IMR-90 (cell line): ENCODE data around the gene RAVER1. TPM values are rescaled to one million over a fixed set of nuclear protein-coding genes. Genes with fewer than 3 reads are reported as not detected.

Experiments
- ATAC-seq: fragments of 200-7000 bp; cut with Tn5 transposase; 2 replicates; pipeline ENCODE4 v1.9.1; 2020; ENCODE audit warnings: low read depth, mild to moderate bottlenecking, moderate library complexity
- BruUV-seq: library from RNA; stranded (reverse); fragments of 400-500 nt; replicated peaks from 2 replicates; lab custom pipeline; 2021; lab: Mats Ljungman, UMichigan
- CTCF ChIA-PET: fragments of 300-600 bp; formaldehyde crosslinking; extraction: SDS; loops from one replicate; lab custom pipeline; 2021; ENCODE audit warnings: antibody characterized with exemption; lab: Yijun Ruan, JAX
- POLR2A ChIA-PET: fragments of 300-600 bp; sonication (Branson Sonifier 250); formaldehyde crosslinking; loops from one replicate; lab custom pipeline; 2022; ENCODE audit warnings: antibody characterized with exemption; ENCODE audit not compliant: unreplicated experiment; lab: Charles Lee
- DNase-seq: peaks from one replicate; pipeline ENCODE4 v3.0.0; 2013
- H2AFZ ChIP-seq: replicated peaks from 2 replicates; pipeline ENCODE3; 2013; ENCODE audit warnings: low read length, mild to moderate bottlenecking; ENCODE audit not compliant: poor library complexity
- H2AK5ac ChIP-seq: 2 replicates; pipeline ENCODE4 v1.6.1; 2013; ENCODE audit warnings: low read depth, low read length, inconsistent platforms
- H2AK9ac ChIP-seq: replicated peaks from 2 replicates; pipeline ENCODE3; 2013; ENCODE audit warnings: mild to moderate bottlenecking, low read depth, low read length, moderate library complexity; ENCODE audit not compliant: poor library complexity
- H2BK120ac ChIP-seq: 2 replicates; pipeline ENCODE4 v1.6.1; 2013; ENCODE audit warnings: low read depth, low read length, inconsistent platforms
- H2BK15ac ChIP-seq: 3 replicates; pipeline ENCODE4 v1.6.1; 2013; ENCODE audit warnings: low read depth, low read length, inconsistent platforms
- H2BK20ac ChIP-seq: 2 replicates; pipeline ENCODE4 v1.6.1; 2013; ENCODE audit warnings: low read depth, mild to moderate bottlenecking, inconsistent platforms, low read length, moderate library complexity
- H2BK5ac ChIP-seq: 2 replicates; pipeline ENCODE4 v1.6.1; 2013; ENCODE audit warnings: mild to moderate bottlenecking, low read depth, low read length, inconsistent platforms; ENCODE audit not compliant: poor library complexity, severe bottlenecking
- H3K14ac ChIP-seq: replicated peaks from 2 replicates; pipeline ENCODE4 v1.6.1; 2013; ENCODE audit warnings: low read depth, low read length, inconsistent platforms
- H3K18ac ChIP-seq: 2 replicates; pipeline ENCODE4 v1.6.1; 2013; ENCODE audit warnings: low read depth, low read length, control low read depth
- H3K23ac ChIP-seq: 2 replicates; pipeline ENCODE4 v1.6.1; 2013; ENCODE audit warnings: low read depth, low read length, inconsistent platforms
- H3K27ac ChIP-seq: 2 replicates; pipeline ENCODE4 v1.5.1; 2013; ENCODE audit warnings: mild to moderate bottlenecking, control low read depth, low read length; ENCODE audit not compliant: insufficient read depth
- H3K27me3 ChIP-seq: 2 replicates; pipeline ENCODE4 v1.6.1; 2013; ENCODE audit warnings: low read length; ENCODE audit not compliant: control insufficient read depth, insufficient read depth
- H3K36me3 ChIP-seq: 2 replicates; pipeline ENCODE4 v1.6.1; 2013; ENCODE audit warnings: low read length, mixed read lengths; ENCODE audit not compliant: control insufficient read depth, insufficient read depth
- H3K4ac ChIP-seq: 2 replicates; pipeline ENCODE4 v1.6.1; 2013; ENCODE audit warnings: low read depth, low read length, inconsistent platforms
- H3K4me1 ChIP-seq: 2 replicates; pipeline ENCODE4 v1.6.1; 2013; ENCODE audit warnings: low read length, mixed read lengths; ENCODE audit not compliant: control insufficient read depth, insufficient read depth
- H3K4me2 ChIP-seq: 2 replicates; pipeline ENCODE4 v1.6.1; 2013; ENCODE audit warnings: low read depth, mild to moderate bottlenecking, control low read depth, low read length, moderate library complexity
- H3K4me3 ChIP-seq: 2 replicates; pipeline ENCODE4 v1.5.1; 2013; ENCODE audit warnings: low read depth, mild to moderate bottlenecking, control low read depth, low read length, moderate library complexity; ENCODE audit not compliant: insufficient read depth
- H3K56ac ChIP-seq: 2 replicates; pipeline ENCODE4 v1.6.1; 2013; ENCODE audit warnings: low read length, inconsistent platforms; ENCODE audit not compliant: insufficient read depth; ENCODE audit errors: extremely low read depth
- H3K79me1 ChIP-seq, 2 experiments: 2 replicates each; pipeline ENCODE4 v1.6.1; 2013; ENCODE audit warnings: low read length in 2 of 2, inconsistent platforms in 1 of 2, low read depth in 1 of 2
- H3K9ac ChIP-seq: 2 replicates; pipeline ENCODE4 v1.6.1; 2013; ENCODE audit warnings: low read depth, low read length, control low read depth
- H3K9me1 ChIP-seq: 2 replicates; pipeline ENCODE4 v1.6.1; 2013; ENCODE audit warnings: low read length, inconsistent platforms; ENCODE audit not compliant: insufficient read depth
- H3K9me3 ChIP-seq: 2 replicates; pipeline ENCODE4 v1.6.1; 2013; ENCODE audit warnings: low read length; ENCODE audit not compliant: control insufficient read depth, insufficient read depth
- H4K20me1 ChIP-seq: 2 replicates; pipeline ENCODE4 v1.6.1; 2013; ENCODE audit warnings: low read length, inconsistent platforms; ENCODE audit not compliant: insufficient read depth
- H4K5ac ChIP-seq: 2 replicates; pipeline ENCODE4 v1.6.1; 2013; ENCODE audit warnings: mild to moderate bottlenecking, low read depth, low read length, control low read depth
- H4K8ac ChIP-seq, 2 experiments: 2 replicates each; pipeline ENCODE4 v1.6.1; 2013; ENCODE audit warnings: low read depth in 2 of 2, low read length in 2 of 2, control low read depth in 1 of 2, inconsistent platforms in 1 of 2
- H4K91ac ChIP-seq: 2 replicates; pipeline ENCODE4 v1.6.1; 2013; ENCODE audit warnings: low read depth, low read length, inconsistent platforms; ENCODE audit not compliant: insufficient read depth
- BHLHE40 ChIP-seq: fragments of 150-350 bp; IDR thresholded peaks from 2 replicates; pipeline ENCODE4 v1.6.1; 2016; ENCODE audit warnings: mild to moderate bottlenecking, low read depth, low read length
- CEBPB ChIP-seq: IDR thresholded peaks from 2 replicates; pipeline ENCODE4 v1.6.1; 2012; ENCODE audit warnings: low read depth, low read length, improper control_type of control experiment
- CTCF ChIP-seq: conservative IDR thresholded peaks from 2 replicates; pipeline ENCODE4 v1.5.1; 2012; ENCODE audit warnings: mild to moderate bottlenecking, low read depth, low read length, improper control_type of control experiment
- ELK1 ChIP-seq: fragments of 150-350 bp; IDR thresholded peaks from 2 replicates; pipeline ENCODE4 v1.6.1; 2016; ENCODE audit warnings: low read depth, mild to moderate bottlenecking, low read length, moderate library complexity, borderline replicate concordance
- FOS ChIP-seq: fragments of 150-350 bp; IDR thresholded peaks from 2 replicates; pipeline ENCODE4 v1.6.1; 2016; ENCODE audit warnings: low read depth, low read length
- MAZ ChIP-seq: IDR thresholded peaks from 2 replicates; pipeline ENCODE4 v1.6.1; 2012; ENCODE audit warnings: low read depth, mild to moderate bottlenecking, low read length, improper control_type of control experiment, moderate library complexity, borderline replicate concordance
- MXI1 ChIP-seq: IDR thresholded peaks from 2 replicates; pipeline ENCODE4 v1.6.1; 2012; ENCODE audit warnings: low read depth, mild to moderate bottlenecking, low read length, moderate library complexity, borderline replicate concordance
- NFE2L2 ChIP-seq: fragments of 150-350 bp; IDR thresholded peaks from 2 replicates; pipeline ENCODE4 v1.6.1; 2016; ENCODE audit warnings: low read depth, mild to moderate bottlenecking, low read length
- POLR2A ChIP-seq: IDR thresholded peaks from 2 replicates; pipeline ENCODE4 v1.6.1; 2012; ENCODE audit warnings: mild to moderate bottlenecking, low read depth, low read length
- RAD21 ChIP-seq: IDR thresholded peaks from 2 replicates; pipeline ENCODE4 v1.6.1; 2012; ENCODE audit warnings: low read length, improper control_type of control experiment
- RCOR1 ChIP-seq: IDR thresholded peaks from 2 replicates; pipeline ENCODE4 v1.6.1; 2012; ENCODE audit warnings: mild to moderate bottlenecking, low read length, improper control_type of control experiment; ENCODE audit not compliant: insufficient replicate concordance
- RFX5 ChIP-seq: IDR thresholded peaks from 2 replicates; pipeline ENCODE4 v1.8.0; 2012; ENCODE audit warnings: low read depth, mild to moderate bottlenecking, low read length, moderate library complexity
- USF2 ChIP-seq: fragments of 150-350 bp; IDR thresholded peaks from 2 replicates; pipeline ENCODE4 v1.6.1; 2017; ENCODE audit warnings: mild to moderate bottlenecking, antibody characterized with exemption, low read length, low read depth
- WGBS, 2 experiments: methylation state at CpG; one replicate each; pipeline versions ENCODE4 v1.1.5 to v1.1.7; 2013; ENCODE audit warnings: missing lambda C conversion rate in 2 of 2; ENCODE audit not compliant: insufficient read length in 1 of 2; ENCODE audit errors: extremely low coverage in 2 of 2; 5-methylcytosine and 5-hydroxymethylcytosine counted together
- dilution Hi-C: fragments of 300-500 bp; cut with HindIII; formaldehyde crosslinking; loops from one replicate; pipeline ENCODE4 v1.14.3; 2018; ENCODE audit warnings: low sequenced_read_pairs; ENCODE audit not compliant: unreplicated experiment
- in situ Hi-C: fragments of 300-500 bp; cut with MboI; formaldehyde crosslinking; loops from 3 replicates; pipeline ENCODE4 v1.14.3; 2019; ENCODE audit warnings: low sequenced_read_pairs, inconsistent platforms, mixed read lengths
- intact Hi-C: fragments of 100-400 bp; cut with micrococcal nuclease; formaldehyde crosslinking; loops from 2 replicates; pipeline ENCODE4 v1.10.0; 2022
- polyA plus RNA-seq, 3 experiments: library from polyadenylated mRNA; depleted of rRNA; stranded (reverse); fragments of >200 nt; gene quantifications; 2 replicates each; pipeline ENCODE4 v1.2.3, GENCODE V29; 2012; ENCODE audit warnings: low replicate concordance in 1 of 3
- total RNA-seq: library from RNA; depleted of rRNA; stranded (reverse); fragments of >200 nt; gene quantifications from 2 replicates; pipeline ENCODE4 v1.2.3, GENCODE V29; 2012

The RAVER1 gene
- total and polyA plus RNA-seq, 2 of the 4 experiments (the other 2 are of a cell fraction), result 2.7 to 18.1 TPM

- no peak overlapping the region for H2BK5ac ChIP-seq
- CTCF ChIA-PET, result no interaction called here
- TF ChIP-seq ELK1, result no peak
- no peak for TF ChIP-seq NFE2L2
- TF ChIP-seq RAD21, result no peak
- TF ChIP-seq USF2, result no peak
- TF ChIP-seq CTCF, result no peak
- no peak for TF ChIP-seq MXI1
- no peak for TF ChIP-seq CEBPB
- no peak for TF ChIP-seq RCOR1
- TF ChIP-seq BHLHE40, result no peak
- no peak for TF ChIP-seq POLR2A
- no peak for TF ChIP-seq RFX5
- TF ChIP-seq FOS, result no peak
- no peak for TF ChIP-seq MAZ
- no peak overlapping the region for H3K23ac ChIP-seq
- peak overlapping the region; percentile 35; the same call in 1 of the 2 replicates for H2BK20ac ChIP-seq
- H2AFZ ChIP-seq, result no peak overlapping the region
- DNase-seq (no peak), ATAC-seq (no peak)
- no peak overlapping the region for H3K4ac ChIP-seq
- no peak overlapping the region for H3K56ac ChIP-seq
- no peak overlapping the region for H3K4me2 ChIP-seq
- H3K9me1 ChIP-seq, result peaks cover 10% of the 10 kb centered on the region; the same call in 1 of the 2 replicates
- H4K8ac ChIP-seq, result no peak overlapping the region; a peak in 1 of 4 replicates
- intact Hi-C loops (no loop called here), in situ Hi-C loops (no loop called here), dilution Hi-C loops (no loop called here)
- H3K79me1 ChIP-seq, result 0 out of 4 replicates have a peak, but pooled peaks cover 0 to 4% of the 10 kb centered on the region in 2 experiments
- H2AK5ac ChIP-seq, result no peak overlapping the region
- no peaks in the 10 kb centered on the region for H3K9me3 ChIP-seq
- no peak overlapping the region for H3K14ac ChIP-seq
- H2AK9ac ChIP-seq, result no peak overlapping the region
- H4K20me1 ChIP-seq, result no peaks in the 10 kb centered on the region
- H2BK120ac ChIP-seq, result peak overlapping the region; percentile 32; the same call in 1 of the 2 replicates
- H3K27ac ChIP-seq, result no peak overlapping the region
- H3K27me3 ChIP-seq, result no peaks in the 10 kb centered on the region
- no peak overlapping the region for H4K91ac ChIP-seq
- no peak overlapping the region for H2BK15ac ChIP-seq
- POLR2A ChIA-PET, result interaction anchor here (0.5 kb wide), 1 partner anchor 230 kb away, joined by 4 read pairs; no protein-coding TSS in a partner anchor
- H3K4me1 ChIP-seq, result peaks cover 9% of the 10 kb centered on the region
- no peak overlapping the region for H4K5ac ChIP-seq
- H3K18ac ChIP-seq, result no peak overlapping the region
- no peak overlapping the region for H3K4me3 ChIP-seq
- BruUV-seq, result no TSS peak
- H3K9ac ChIP-seq, result no peak overlapping the region
- 100% methylated on average over 1 of the region's 5 CpGs; no CpG with 5 or more reads in 1 of the 2 experiments for WGBS, 2 experiments
- H3K36me3 ChIP-seq, result peaks cover 10% of the 10 kb centered on the region
These were observed 27.0 kb downstream of the RAVER1 start for GRCh38 chr19:10306327-10306726.
